IPS DF 6.9 (cell line): ENCODE measurements around the gene CLEC4C.
"Not testable (repeated sequence)": the region's sequence is repeated elsewhere in the genome, so short reads cannot be mapped to it uniquely, and the experiment has no call there.

Source experiments
- DNase-seq: peaks from one replicate; pipeline ENCODE4 v3.0.0-alpha.2; 2013; ENCODE audit warnings: low read depth, low spot score
- H3K27ac ChIP-seq: one replicate; pipeline ENCODE4 v1.5.1; 2013; ENCODE audit warnings: low read length, control low read depth
- H3K27me3 ChIP-seq: 2 replicates; pipeline ENCODE4 v1.6.1; 2013; ENCODE audit warnings: mild to moderate bottlenecking, low read length; ENCODE audit not compliant: control insufficient read depth, insufficient read depth
- H3K36me3 ChIP-seq: 2 replicates; pipeline ENCODE4 v1.6.1; 2013; ENCODE audit warnings: low read length; ENCODE audit not compliant: control insufficient read depth, insufficient read depth
- H3K4me1 ChIP-seq: 2 replicates; pipeline ENCODE4 v1.6.1; 2013; ENCODE audit warnings: low read length; ENCODE audit not compliant: control insufficient read depth, insufficient read depth
- H3K4me3 ChIP-seq: 2 replicates; pipeline ENCODE4 v1.5.1; 2013; ENCODE audit warnings: mild to moderate bottlenecking, low read length
- H3K9me3 ChIP-seq: 2 replicates; pipeline ENCODE4 v1.6.1; 2013; ENCODE audit warnings: low read length, inconsistent platforms; ENCODE audit not compliant: control insufficient read depth, insufficient read depth
- WGBS: extraction: QIAGEN DNeasy Blood & Tissue Kit; methylation state at CpG from one replicate; pipeline ENCODE4 v1.1.7; 2013; ENCODE audit warnings: mixed read lengths, missing lambda C conversion rate; ENCODE audit not compliant: insufficient read length, insufficient coverage; 5-methylcytosine and 5-hydroxymethylcytosine counted together

CLEC4C gene

DNA sequence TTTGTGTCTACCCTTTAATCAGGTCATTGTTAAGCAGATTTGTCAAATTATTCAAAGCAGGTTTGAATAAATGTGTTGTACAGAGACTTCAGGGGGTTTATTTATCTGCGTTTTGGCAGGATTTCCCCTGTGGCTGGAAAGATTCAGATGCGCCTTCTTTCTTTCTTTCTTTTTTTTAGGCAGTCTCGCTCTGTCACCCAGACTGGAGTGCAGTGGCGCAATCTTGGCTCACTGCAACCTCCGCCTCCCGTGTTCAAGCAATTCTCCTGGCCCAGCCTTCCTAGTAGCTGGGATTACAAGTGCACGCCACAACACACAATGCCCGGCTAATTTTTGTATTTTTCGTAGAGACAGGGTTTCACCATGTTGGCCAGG, 11.6 kb upstream of the CLEC4C start:
- Histone ChIP-seq H3K27me3 (no peaks in the 10 kb centered on the region), H3K9me3 (no peaks in the 10 kb centered on the region), H3K4me1 (no peaks in the 10 kb centered on the region; the same call in 1 of the 2 replicates), H3K36me3 (no peaks in the 10 kb centered on the region), H3K4me3 (no peak overlapping the region), H3K27ac (no peak overlapping the region)
- no CpG with 5 or more reads among the region's 9 CpGs for WGBS
- no peak for DNase-seq

DNA sequence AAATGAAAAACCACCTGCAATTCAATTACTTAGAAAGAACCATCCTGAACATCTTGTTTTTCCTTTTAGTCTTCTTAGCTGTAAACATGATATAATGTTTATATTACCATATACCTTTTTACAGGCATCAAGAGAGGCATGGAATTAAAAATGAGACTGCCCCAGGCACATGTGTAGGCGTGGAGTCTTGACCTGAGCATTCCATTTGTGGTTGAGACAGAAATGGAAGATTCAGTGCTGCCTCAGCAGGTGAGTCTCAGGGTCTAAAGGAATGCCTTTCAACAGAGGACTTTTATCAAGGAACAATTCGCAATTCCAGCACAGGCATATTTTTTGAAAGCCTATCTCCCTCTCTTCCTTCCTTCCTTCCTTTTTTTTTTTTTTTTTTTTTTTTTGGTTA, 9.8 kb upstream of the CLEC4C start:
- Histone ChIP-seq H3K4me1 (no peaks in the 10 kb centered on the region; the same call in 1 of the 2 replicates), H3K27me3 (no peaks in the 10 kb centered on the region), H3K27ac (no peak overlapping the region), H3K9me3 (no peaks in the 10 kb centered on the region), H3K4me3 (no peak overlapping the region), H3K36me3 (no peaks in the 10 kb centered on the region)
- DNase-seq = no peak
- no CpG with 5 or more reads among the region's 2 CpGs for WGBS

DNA sequence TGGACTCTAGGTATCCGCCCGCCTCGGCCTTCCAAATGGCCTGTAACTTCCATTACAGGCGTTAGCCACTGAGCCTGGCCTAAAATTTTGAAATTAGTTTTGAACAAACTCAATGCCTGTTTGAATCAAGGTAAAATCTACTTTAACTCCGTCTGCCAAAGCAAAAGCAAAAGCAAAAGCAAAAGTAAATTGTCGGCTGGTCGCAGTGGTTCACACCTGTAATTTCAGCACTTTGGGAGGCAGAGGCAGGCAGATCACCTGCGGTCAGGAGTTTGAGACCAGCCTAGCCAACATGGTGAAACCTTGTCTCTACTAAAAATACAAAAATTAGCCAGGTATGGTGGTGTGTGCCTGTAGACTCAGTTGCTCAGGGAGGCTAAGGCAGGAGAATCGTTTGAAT, 8.5 kb upstream of the CLEC4C start:
- H3K27me3 ChIP-seq, H3K9me3 ChIP-seq, H3K27ac ChIP-seq, H3K4me3 ChIP-seq, H3K4me1 ChIP-seq, DNase-seq, H3K36me3 ChIP-seq: not testable (repeated sequence)
- no CpG with 5 or more reads among the region's 9 CpGs for WGBS

DNA sequence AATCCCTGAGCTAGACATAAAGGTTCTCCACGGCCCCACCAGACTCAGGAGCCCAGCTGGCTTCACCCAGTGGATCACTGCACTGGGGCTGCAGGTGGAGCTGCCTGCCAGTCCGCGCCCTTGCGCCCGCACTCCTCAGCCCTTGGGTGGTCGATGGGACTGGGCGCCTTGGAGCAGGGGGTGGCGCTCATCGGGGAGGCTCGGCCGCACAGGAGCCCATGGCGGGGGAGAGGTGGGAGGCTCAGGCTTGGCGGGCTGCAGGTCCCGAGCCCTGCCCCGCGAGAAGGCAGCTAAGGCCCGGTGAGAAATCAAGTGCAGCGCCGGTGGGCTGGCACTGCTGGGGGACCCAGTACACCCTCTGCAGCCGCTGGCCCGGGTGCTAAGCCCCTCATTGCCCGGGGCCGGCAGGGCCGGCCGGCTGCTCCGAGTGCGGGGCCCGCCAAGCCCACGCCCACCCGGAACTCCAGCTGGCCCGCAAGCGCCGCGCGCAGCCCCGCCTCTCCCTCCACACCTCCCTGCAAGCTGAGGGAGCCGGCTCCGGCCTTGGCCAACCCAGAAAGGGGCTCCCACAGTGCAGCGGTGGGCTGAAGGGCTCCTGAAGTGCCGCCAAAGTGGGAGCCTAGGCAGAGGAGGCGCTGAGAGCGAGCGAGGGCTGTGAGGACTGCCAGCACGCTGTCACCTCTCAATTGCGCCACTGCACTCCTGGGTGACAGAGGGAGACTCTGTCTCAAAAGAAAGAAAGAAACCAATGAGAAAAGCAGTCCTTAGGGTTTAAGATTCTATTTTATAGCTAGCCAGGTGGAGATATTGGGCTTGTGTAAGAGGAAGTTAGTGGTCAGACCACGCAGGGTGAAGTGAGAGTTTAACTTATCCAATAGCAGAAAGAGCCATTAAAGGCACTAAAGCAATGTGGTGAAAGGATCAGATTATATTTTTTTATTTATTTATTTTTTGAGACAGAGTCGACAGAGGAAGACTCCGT, 5.1 kb upstream of the CLEC4C start:
- H3K4me1 ChIP-seq, H3K9me3 ChIP-seq, DNase-seq, H3K4me3 ChIP-seq, H3K27me3 ChIP-seq, H3K36me3 ChIP-seq, H3K27ac ChIP-seq: not testable (repeated sequence)
- no CpG with 5 or more reads among the region's 48 CpGs for WGBS

DNA sequence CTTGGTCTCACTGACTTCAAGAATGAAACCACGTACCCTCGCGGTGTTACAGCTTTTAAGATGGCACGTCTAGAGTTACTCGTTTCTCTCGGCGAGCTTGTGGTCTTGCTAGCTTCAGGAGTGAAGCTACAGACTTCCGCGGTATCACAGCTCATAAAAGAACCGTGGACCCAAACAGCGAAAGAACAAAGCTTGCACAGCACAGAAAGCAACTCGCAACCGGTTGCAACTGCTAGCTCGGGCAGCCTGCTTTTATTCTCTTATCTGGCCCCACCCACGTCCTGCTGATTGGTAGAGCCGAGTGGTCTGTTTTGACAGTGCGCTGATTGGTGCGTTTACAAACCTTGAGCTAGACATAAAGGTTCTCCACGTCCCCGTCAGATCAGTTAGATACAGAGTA, 4.2 kb upstream of the CLEC4C start:
- no peak overlapping the region for H3K27ac ChIP-seq
- no peaks in the 10 kb centered on the region for H3K4me1 ChIP-seq
- WGBS = no CpG with 5 or more reads among the region's 20 CpGs
- H3K27me3 ChIP-seq = no peaks in the 10 kb centered on the region
- no peaks in the 10 kb centered on the region for H3K9me3 ChIP-seq
- no peaks in the 10 kb centered on the region for H3K36me3 ChIP-seq
- no peak for DNase-seq
- H3K4me3 ChIP-seq = no peak overlapping the region

DNA sequence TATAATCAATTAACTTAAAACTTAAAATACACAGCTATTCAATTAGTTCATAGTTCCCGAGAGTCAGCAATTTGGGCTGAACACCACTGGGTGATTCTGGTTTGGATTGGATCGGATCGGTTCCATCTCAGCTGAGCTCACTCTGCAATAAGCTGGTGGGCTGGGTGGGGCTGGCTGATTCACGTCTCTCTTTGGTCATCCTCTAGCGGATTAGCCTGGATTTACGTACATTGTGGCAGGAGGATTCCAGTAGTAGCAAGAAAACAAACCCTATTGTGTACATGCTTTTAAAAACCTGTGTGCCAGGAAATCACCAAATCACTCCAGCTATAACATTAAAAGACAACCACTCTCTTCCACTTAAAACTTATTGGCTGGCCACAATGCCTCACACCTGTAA, 3.2 kb upstream of the CLEC4C start:
- Histone ChIP-seq H3K36me3 (no peaks in the 10 kb centered on the region), H3K27me3 (no peaks in the 10 kb centered on the region), H3K4me1 (no peaks in the 10 kb centered on the region), H3K4me3 (no peak overlapping the region), H3K9me3 (no peaks in the 10 kb centered on the region), H3K27ac (no peak overlapping the region)
- no peak for DNase-seq
- WGBS = no CpG with 5 or more reads among the region's 6 CpGs

DNA sequence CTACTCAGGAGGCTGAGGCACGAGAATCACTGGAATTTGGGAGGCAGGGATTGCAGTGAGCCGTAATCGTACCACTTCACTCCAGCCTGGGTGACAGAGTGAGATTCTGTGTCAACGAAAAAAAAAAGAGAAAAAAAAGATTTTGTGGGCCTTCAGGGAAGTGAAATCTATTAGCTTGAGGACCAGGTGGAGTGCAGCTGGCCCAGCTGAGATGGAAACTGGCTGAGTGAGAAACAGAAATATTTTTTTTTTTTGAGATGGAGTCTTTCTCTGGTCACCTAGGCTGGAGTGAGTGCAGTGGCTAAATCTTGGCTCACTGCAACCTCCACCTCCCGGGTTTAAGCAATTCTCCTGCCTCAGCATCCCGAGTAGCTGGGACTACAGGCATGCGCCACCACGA, 2.3 kb upstream of the CLEC4C start:
- WGBS = no CpG with 5 or more reads among the region's 8 CpGs
- DNase-seq = no peak
- Histone ChIP-seq H3K27me3 (no peaks in the 10 kb centered on the region), H3K4me1 (no peaks in the 10 kb centered on the region), H3K4me3 (no peak overlapping the region), H3K27ac (no peak overlapping the region), H3K36me3 (no peaks in the 10 kb centered on the region), H3K9me3 (no peaks in the 10 kb centered on the region)

DNA sequence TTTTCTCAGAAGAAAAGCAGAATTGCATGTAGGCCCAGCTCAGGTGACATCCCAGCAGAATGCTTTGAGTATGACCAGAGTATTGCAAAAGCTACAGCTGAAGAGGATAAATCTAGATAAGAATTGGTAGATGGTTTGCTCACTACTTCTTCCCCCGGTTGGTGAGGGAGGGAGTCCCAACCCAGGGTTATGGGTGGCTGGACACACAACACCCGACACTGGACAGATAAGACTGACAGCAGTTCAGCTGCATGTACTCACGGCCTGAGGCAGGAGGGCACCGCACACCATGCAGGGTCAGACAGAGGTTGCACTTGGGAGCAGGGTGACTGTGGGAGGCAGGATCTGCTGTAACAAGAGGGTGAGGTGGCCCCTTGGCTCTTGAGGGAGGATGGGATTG, 1.7 kb upstream of the CLEC4C start:
- no peaks in the 10 kb centered on the region for H3K36me3 ChIP-seq
- no peaks in the 10 kb centered on the region for H3K4me1 ChIP-seq
- no peak for DNase-seq
- no peaks in the 10 kb centered on the region for H3K9me3 ChIP-seq
- no CpG with 5 or more reads among the region's 4 CpGs for WGBS
- no peak overlapping the region for H3K27ac ChIP-seq
- no peaks in the 10 kb centered on the region for H3K27me3 ChIP-seq
- no peak overlapping the region for H3K4me3 ChIP-seq

DNA sequence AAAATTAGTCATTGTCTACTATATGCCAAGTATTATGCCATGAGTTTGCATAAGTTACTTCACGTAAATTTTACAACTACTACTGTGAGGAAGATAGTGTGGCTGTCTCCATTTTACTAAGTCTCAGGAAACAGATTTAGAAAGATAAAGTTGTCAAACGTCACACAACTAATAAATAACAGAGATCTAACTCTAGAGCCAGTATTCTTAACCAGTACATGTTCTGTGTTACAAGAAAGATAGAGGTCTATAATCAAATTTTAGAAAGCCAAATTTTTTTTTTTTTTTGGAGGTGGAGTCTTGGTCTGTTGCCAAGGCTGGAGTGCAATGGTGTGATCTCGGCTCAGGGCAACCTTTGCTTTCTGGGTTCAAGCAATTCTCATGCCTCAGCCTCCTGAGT, 14.2 kb downstream of the CLEC4C start:
- no peaks in the 10 kb centered on the region for H3K9me3 ChIP-seq
- DNase-seq = no peak
- H3K27me3 ChIP-seq = no peaks in the 10 kb centered on the region
- WGBS = no CpG with 5 or more reads among the region's 3 CpGs
- no peak overlapping the region for H3K4me3 ChIP-seq
- no peaks in the 10 kb centered on the region for H3K36me3 ChIP-seq
- H3K27ac ChIP-seq = no peak overlapping the region
- 0 out of 2 replicates have a peak, but pooled peaks cover 1% of the 10 kb centered on the region for H3K4me1 ChIP-seq

DNA sequence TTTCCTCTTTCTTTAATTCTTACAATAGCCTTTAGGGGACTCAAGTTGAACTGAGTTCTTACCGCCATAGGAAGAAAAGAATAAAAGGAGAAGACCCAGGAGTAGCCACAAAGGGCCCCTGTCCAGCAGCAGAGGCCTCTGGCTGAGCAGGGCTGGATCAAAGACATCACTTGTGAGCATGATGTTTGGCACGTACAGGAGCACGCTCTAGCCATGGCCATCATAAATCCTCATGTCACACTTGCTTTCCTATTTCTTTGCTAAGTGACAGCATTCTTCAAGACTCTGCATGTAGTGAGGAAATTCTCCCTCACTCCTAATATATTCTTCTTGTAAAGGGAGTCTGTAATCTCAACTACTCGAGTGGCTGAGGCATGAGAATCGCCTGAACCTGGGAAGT, 15.7 kb downstream of the CLEC4C start:
- no peak overlapping the region for H3K4me3 ChIP-seq
- no peak for DNase-seq
- H3K27ac ChIP-seq = no peak overlapping the region
- no peaks in the 10 kb centered on the region for H3K27me3 ChIP-seq
- WGBS = no CpG with 5 or more reads among the region's 5 CpGs
- 0 out of 2 replicates have a peak, but pooled peaks cover 1% of the 10 kb centered on the region for H3K4me1 ChIP-seq
- no peaks in the 10 kb centered on the region for H3K36me3 ChIP-seq
- H3K9me3 ChIP-seq = no peaks in the 10 kb centered on the region

DNA sequence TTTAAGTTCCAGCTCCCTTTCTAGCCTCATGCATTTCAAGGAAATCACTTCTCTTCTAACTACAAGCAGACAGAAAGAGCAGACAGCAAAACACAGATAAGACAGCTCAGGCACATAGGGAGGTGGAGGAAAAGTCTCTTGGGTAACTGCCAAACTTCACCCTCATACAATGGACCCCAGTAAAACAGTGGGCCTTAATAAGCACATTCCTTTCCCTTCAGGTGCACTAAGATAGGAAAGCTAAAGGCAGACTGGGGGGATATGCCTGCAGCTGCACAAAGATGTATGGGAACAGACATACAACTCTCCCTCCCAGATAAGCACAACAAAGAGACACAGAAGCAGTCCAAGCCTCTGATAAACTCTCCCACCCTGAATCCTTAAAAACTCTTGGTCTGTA, 16.2 kb downstream of the CLEC4C start:
- not testable (repeated sequence) for DNase-seq, H3K27me3 ChIP-seq, H3K4me1 ChIP-seq, H3K4me3 ChIP-seq, H3K9me3 ChIP-seq, H3K27ac ChIP-seq, H3K36me3 ChIP-seq
